NCI-H1417 treated with DMSO at 0.1 percent for 48 hours (cell line): ENCODE measurements around the gene OTUD3.
A peak's percentile ranks its signal among the peaks of the same experiment; 100 is the strongest.
"Not testable (repeated sequence)": the region's sequence is repeated elsewhere in the genome, so short reads cannot be mapped to it uniquely, and the experiment has no call there.

ENCODE experiments used
- DNase-seq: peaks from one replicate; lab custom pipeline; 2025; lab: John Stamatoyannopoulos, UW

The OTUD3 gene

GRCh38 chr1:19869453-19869852 lies 12.7 kb upstream of the OTUD3 start:
- not testable (repeated sequence) for DNase-seq

GRCh38 chr1:19869929-19870328 lies 12.3 kb upstream of the OTUD3 start:
- no peak for DNase-seq

- peak; percentile 15 for DNase-seq
Observed at GRCh38 chr1:19872190-19872589, 10.0 kb upstream of the OTUD3 start.

- DNase-seq = no peak
Observed at GRCh38 chr1:19877181-19877750, 4.9 kb upstream of the OTUD3 start.

GRCh38 chr1:19877821-19878636 lies 4.2 kb upstream of the OTUD3 start:
- no peak for DNase-seq

- no peak for DNase-seq
Observed at GRCh38 chr1:19878637-19878985, 3.6 kb upstream of the OTUD3 start.

GRCh38 chr1:19879227-19879626 lies 3.0 kb upstream of the OTUD3 start:
- DNase-seq = no peak

- DNase-seq = no peak
Observed at GRCh38 chr1:19879661-19880060, 2.5 kb upstream of the OTUD3 start.

GRCh38 chr1:19880841-19881240 lies 1.4 kb upstream of the OTUD3 start:
- DNase-seq = not testable (repeated sequence)

- DNase-seq = no peak
Observed at GRCh38 chr1:19884312-19884711, 2.1 kb downstream of the OTUD3 start.

GRCh38 chr1:19885821-19886220 lies 3.6 kb downstream of the OTUD3 start:
- no peak for DNase-seq

GRCh38 chr1:19888112-19888511 lies 5.9 kb downstream of the OTUD3 start:
- no peak for DNase-seq

- DNase-seq = no peak
Observed at GRCh38 chr1:19889656-19890055, 7.5 kb downstream of the OTUD3 start.

- no peak for DNase-seq
Observed at GRCh38 chr1:19892129-19892528, 9.9 kb downstream of the OTUD3 start.

- DNase-seq = no peak
Observed at GRCh38 chr1:19892628-19893168, 10.5 kb downstream of the OTUD3 start.

GRCh38 chr1:19893687-19894086 lies 11.5 kb downstream of the OTUD3 start:
- no peak for DNase-seq

GRCh38 chr1:19894218-19894617 lies 12.0 kb downstream of the OTUD3 start:
- no peak for DNase-seq

GRCh38 chr1:19901653-19902052 lies 19.5 kb downstream of the OTUD3 start:
- DNase-seq = no peak

GRCh38 chr1:19903621-19904020 lies 21.4 kb downstream of the OTUD3 start:
- no peak for DNase-seq

GRCh38 chr1:19907456-19907855 lies 25.3 kb downstream of the OTUD3 start:
- no peak for DNase-seq

GRCh38 chr1:19909392-19909791 lies 27.2 kb downstream of the OTUD3 start:
- no peak for DNase-seq

GRCh38 chr1:19909971-19910370 lies 27.8 kb downstream of the OTUD3 start:
- DNase-seq = no peak

GRCh38 chr1:19910650-19911049 lies 28.5 kb downstream of the OTUD3 start:
- DNase-seq = no peak

- no peak for DNase-seq
Observed at GRCh38 chr1:19918057-19918456, 35.9 kb downstream of the OTUD3 start.
